ENCODE results near the gene MINAR2.

DNA sequence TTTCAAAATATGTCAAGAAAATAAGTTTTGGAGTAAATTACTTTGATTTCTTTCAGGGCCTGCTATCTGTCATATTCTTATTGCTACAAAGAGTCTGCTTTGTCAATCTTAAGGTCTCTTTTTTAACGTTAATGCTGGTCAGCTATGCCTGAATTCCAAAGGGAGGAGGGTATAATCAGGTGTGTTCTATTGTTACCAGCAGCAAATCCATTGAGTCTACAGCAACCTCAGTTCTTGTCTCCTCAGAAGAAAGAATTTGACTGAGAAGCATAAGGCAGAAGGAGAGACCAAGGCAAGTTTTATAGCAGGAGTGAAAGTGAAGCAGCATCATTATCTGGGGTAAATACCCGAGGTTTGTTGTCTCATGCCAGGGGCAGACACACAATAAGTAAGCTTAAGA is 23.7 kb upstream of the MINAR2 start:
- TF ChIP-seq POLR2A (IDR thresholded peaks at IDR 0.05; ENCODE audit: low read length), result no peak
- no peak for TF ChIP-seq GATA1 (IDR thresholded peaks at IDR 0.05; ENCODE audit: low read depth, low read length)

Measured in erythroblast (primary cell).